H1 (cell line): ENCODE data around the gene BIRC2.
"Not testable (repeated sequence)": the region's sequence is repeated elsewhere in the genome, so short reads cannot be mapped to it uniquely, and the experiment has no call there.

ENCODE experiments used
- CBX5 ChIP-seq: fragments of 300-800, 300-1000 bp; sonication (generic); IDR thresholded peaks from 2 replicates; pipeline ENCODE4 v1.7.1; 2016; ENCODE audit warnings: antibody characterized with exemption, low read length, low read depth
- EZH2 ChIP-seq: fragments of 200-600 bp; sonication (generic); IDR thresholded peaks from 2 replicates; pipeline ENCODE4 v1.7.1; 2012; ENCODE audit warnings: low read depth, mild to moderate bottlenecking, moderate library complexity, low read length, inconsistent platforms; ENCODE audit not compliant: severe bottlenecking
- KDM1A ChIP-seq: fragments of 200-600, 300-600 bp; sonication (generic); IDR thresholded peaks from 2 replicates; pipeline ENCODE4 v1.7.1; 2016; ENCODE audit warnings: mild to moderate bottlenecking, low read length, borderline replicate concordance
- RAD21 ChIP-seq, 2 experiments: IDR thresholded peaks in 1 of 2; conservative IDR thresholded peaks in 1 of 2; 2 replicates each; pipeline ENCODE4 v1.6.1; 2011; ENCODE audit warnings: low read depth in 2 of 2, low read length in 2 of 2, improper control_type of control experiment in 1 of 2, inconsistent platforms in 1 of 2, mild to moderate bottlenecking in 1 of 2, moderate library complexity in 1 of 2
- RFX5 ChIP-seq: IDR thresholded peaks from 2 replicates; pipeline ENCODE4 v1.6.1; 2011; ENCODE audit warnings: low read depth, low read length, improper control_type of control experiment, borderline replicate concordance
- SP1 ChIP-seq: IDR thresholded peaks from 2 replicates; pipeline ENCODE4 v1.6.1; 2011; ENCODE audit warnings: low read depth, low read length
- TAF1 ChIP-seq: IDR thresholded peaks from 2 replicates; pipeline ENCODE4 v1.6.1; 2011; ENCODE audit warnings: mild to moderate bottlenecking, low read depth, low read length
- TF ChIP-seq, protein P1 (sequence below), 3 experiments: IDR thresholded peaks; 1 replicate in 2 of 3; 2 replicates in 1 of 3; pipeline versions ENCODE4 v1.5.1 to v1.6.1; 2011; ENCODE audit warnings: low read length in 3 of 3, mild to moderate bottlenecking in 3 of 3, inconsistent platforms in 2 of 3, low read depth in 1 of 3, moderate library complexity in 1 of 3; ENCODE audit not compliant: insufficient read depth in 1 of 3; ENCODE audit errors: control extremely low read depth in 1 of 3

DNA sequence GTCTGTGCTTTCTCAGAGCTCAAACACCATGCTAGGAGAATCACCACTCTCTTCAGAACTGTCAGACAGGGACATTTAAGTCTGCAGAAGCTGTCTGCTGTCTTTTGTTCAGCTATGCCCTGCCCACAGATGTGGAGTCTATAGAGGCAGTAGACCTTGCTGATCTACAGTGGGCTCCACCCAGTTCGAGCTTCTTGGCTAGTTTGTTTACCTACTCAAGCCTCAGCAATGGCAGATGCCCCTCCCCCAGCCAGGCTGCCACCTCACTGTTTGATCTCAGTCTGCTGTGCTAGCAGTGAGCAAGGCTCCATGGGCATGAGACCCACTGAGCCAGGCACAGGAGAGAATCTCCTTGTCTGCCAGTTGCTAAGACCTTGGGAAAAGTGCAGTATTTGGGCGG is 46.2 kb upstream of the BIRC2 start:
- not testable (repeated sequence) for TF ChIP-seq SP1; CBX5; RFX5; EZH2; RAD21 (IDR thresholded peaks at IDR 0.05 in 1 of 2, conservative IDR thresholded peaks at IDR 0.05 in 1 of 2; ENCODE audit: low read depth in 2 of 2, low read length in 2 of 2); TAF1; KDM1A
- TF ChIP-seq, protein P1, sequence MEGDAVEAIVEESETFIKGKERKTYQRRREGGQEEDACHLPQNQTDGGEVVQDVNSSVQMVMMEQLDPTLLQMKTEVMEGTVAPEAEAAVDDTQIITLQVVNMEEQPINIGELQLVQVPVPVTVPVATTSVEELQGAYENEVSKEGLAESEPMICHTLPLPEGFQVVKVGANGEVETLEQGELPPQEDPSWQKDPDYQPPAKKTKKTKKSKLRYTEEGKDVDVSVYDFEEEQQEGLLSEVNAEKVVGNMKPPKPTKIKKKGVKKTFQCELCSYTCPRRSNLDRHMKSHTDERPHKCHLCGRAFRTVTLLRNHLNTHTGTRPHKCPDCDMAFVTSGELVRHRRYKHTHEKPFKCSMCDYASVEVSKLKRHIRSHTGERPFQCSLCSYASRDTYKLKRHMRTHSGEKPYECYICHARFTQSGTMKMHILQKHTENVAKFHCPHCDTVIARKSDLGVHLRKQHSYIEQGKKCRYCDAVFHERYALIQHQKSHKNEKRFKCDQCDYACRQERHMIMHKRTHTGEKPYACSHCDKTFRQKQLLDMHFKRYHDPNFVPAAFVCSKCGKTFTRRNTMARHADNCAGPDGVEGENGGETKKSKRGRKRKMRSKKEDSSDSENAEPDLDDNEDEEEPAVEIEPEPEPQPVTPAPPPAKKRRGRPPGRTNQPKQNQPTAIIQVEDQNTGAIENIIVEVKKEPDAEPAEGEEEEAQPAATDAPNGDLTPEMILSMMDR (IDR thresholded peaks at IDR 0.05; ENCODE audit: control extremely low read depth in 1 of 3, insufficient read depth in 1 of 3, low read depth in 1 of 3, low read length in 3 of 3) = not testable (repeated sequence)
